ENCODE data around the gene NOTCH4.

NOTCH4 gene

DNA sequence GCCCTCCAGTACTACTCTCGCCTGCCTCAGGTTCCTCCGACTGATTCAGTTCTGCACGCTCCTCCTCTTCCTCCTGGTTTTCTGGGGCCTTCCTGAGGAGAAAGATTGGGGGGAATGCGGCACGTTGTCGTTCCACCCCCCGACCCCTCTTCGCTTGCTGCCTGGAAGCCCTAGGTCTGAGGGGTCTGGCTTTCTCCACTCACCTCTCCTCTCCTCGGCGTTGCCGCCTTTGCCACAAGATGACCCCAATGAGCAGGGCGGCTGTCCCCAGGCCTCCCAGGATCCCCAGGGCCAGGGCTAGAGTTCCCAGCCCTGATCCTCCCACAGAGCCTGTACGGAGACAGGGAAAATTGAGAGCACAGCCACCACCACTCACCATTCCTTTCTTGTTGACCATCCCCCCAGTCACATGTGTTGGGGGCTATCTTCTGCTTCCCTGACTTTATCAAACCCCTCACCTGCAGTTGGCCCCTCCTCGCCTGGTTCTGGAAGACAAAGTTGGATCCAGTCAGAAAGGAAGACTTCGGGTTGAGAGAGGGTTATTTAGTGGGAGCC is 42.6 kb downstream of the NOTCH4 start:
- no peak for DNase-seq (ENCODE audit: low read depth)

DNA sequence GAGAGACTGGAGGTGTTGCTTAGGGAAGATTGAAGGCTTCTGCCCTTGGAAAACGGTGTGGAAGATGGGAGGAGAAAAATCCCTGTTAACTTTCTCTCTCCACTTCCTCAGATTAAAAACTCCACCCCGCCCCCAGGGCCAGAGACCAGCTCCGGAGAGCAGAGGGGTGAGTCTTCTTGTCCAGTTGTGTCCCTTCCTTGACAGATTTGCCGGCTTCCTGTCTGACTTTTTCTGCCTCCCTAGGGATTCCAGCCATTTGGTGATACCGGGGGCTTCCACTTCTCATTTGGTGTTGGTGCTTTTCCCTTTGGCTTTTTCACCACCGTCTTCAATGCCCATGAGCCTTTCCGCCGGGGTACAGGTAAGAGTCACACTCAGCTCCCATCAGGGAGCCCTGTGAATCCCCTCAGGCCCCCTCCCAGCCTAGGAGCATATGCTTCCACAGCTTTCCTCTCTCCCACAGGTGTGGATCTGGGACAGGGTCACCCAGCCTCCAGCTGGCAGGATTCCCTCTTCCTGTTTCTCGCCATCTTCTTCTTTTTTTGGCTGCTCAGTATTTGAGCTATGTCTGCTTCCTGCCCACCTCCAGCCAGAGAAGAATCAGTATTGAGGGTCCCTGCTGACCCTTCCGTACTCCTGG is 44.0 kb downstream of the NOTCH4 start:
- no peak for DNase-seq (ENCODE audit: low read depth)

DNA sequence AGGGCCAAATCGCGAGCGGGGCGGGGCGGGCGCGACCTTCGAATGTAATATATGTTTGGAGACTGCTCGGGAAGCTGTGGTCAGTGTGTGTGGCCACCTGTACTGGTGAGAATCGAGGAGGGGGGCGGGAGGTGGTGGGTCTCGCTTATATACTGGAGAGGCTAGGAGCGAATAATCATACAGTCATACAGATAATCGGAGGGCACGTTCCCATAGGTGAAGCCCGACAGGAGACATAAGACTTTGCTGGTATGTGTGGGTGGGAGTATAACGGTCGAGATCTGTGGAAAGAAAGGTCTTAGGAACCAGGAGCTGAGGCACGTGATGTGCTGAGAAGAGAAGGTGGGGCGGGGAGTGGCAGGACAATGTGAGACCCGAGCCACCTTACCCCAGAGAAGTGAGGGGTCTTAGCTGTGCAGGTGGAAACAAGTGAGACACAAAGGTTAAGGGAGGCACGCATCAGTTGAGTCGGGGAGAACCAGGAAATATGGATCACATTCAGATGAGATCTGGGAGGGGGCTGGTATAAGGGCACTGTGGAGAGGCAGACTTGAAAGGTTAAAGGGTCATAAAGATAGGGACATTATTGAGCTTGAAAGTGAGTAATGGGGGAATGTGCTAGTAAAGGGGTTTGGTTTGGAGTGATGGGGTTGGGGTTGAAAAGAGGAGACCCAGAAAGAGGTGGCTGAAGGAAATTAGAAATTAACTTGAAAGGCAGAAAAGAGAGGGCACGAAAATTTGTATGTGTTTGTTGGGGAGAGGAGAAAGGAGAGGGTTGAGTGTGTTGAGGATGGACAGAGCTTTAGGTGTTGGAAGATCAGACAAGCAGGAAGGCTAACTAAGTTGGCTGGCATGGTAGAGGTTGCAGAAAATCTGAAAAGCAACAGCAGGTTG is 45.1 kb downstream of the NOTCH4 start:
- DNase-seq (ENCODE audit: low read depth), result no peak

DNA sequence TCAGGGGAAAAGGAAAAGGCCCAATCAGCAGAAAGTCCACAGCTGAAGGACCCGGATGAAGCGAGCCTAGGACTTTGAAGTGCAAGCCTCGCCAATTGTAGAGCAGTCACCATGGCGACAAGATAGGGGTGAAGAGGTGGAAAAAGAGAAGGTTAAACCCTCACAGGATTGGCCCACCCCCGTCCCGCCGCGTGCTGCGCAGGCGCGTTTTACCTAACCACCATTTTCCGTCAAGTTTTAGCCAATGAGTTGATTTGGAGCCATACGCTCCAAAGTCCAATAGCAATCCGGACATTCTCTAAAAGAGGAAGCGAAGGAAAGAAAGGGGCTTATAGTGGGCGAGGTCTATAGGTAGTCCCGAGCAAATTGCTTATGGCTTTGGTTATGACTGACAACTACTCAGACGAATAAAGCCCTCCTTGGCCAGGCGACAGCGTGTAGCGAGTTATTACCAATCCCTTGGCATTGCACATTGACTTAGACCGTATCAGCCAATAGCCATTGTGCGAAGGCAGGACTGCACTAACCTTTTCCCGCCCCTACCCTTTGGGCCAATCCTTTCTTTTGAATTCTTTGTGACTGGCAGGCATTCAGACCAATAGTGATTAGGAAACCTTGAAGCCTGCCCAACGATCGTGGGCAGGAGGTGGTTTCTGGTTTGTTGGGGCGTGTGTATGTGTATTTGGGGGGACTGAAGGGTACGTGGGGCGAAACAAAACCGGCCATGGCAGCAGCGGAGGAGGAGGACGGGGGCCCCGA is 45.9 kb downstream of the NOTCH4 start, which contains the start of gene RNF5:
RNF5 (plus strand) TSS at position 618 of the 759 bp plus-strand sequence; CDS start at position 725, 107 bp downstream.
- peak; percentile 95 for DNase-seq (ENCODE audit: low read depth)

DNA sequence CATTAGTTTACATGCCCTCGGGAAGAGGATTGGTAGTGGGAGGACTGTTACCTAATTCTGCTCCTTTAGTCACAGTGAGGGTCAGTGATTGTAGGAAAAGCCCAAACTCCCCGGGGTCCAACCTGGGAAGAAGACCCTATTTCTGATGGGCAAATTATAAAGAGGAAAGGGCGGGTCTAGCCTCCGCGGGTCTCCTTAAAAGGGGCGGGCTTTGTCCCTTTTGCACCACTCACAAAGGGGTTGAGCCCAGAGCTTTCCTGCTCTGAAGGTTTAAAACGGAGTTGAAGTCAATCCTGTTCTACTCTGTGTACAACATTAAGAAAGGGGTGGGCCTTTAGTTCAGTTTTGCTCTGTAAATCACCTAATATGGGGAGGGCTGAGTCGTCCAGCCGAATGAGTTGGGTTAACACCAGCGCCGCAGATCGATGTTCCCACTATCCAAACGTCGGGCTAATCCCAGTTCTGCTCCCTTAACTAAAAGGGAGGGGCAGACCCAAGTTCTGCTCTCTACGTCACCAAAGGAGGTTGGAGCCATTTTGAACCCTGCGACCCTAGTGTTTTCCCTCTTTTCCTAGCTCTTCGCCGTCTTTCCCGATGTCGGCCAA is 46.6 kb downstream of the NOTCH4 start:
- DNase-seq (ENCODE audit: low read depth), result no peak

DNA sequence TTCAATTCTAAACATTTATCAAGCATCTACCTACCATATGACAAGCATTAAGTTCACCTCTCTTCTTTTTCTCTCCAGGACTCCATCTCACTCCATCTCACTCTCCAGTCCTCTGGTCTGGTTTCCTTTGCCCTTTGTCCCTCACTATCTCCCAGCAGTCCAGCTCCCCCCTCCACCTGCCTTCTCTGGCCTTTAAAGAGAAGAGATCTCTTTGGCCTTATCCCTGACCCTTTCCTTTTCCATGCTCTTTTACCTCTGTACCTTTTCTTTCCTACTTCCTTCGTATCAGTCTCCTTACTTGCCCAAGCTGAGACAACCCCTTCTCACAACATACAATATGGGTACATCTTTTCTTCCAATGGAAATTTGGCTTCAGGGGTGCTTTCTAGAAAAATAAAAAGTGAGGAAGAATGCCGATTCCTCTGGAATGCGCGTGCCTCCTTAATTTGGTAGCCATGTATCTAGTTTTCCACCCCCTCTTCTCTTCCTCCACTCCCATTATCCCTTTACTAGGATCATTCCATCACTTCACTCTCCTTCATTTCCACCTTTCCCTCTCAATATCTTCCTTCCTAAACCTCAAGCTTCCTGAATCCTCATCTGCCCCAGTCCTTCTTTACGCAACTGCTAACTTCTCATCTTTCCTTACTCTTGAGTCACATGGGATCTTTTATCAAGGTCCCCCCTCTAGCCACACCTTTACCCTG is 47.2 kb downstream of the NOTCH4 start:
- no peak for DNase-seq (ENCODE audit: low read depth)

DNA sequence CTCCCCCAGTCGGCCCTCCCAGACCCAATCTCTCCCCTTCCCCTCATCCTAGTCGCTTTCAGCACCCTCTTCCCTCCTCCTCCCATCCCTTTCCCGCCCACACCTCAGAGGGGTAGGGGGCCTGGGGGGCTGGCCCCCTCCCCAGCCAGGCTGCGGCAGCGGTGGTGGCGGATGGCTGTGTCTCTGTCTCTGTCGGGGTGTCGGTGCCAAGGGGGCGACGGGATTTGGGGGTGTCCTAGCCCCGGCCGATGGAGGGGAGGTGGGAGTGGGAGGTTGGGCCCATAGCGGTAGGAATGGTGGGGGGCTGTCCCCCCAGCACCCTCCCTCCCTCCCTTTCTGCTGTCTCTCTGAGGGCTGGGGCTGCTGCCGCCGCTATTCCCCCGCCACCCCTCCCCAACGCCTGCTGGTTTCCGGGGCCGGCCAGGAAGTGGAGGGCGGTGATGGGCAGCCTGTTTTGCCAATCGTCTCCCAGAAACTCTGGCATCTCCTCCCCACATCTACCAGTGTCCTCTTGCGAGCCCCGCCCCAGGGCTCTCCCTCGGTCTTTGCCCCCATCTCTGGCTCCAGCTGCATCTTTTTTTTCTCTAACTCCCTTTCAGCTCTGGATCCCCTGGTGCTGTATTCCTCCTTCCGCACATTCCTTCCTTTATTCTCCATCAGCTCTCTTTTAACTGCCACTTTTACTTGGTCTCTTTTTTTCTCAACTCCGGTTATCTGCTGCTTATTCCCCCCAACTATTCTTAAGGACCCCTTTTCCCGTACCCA is 48.0 kb downstream of the NOTCH4 start, which contains the start of gene AGPAT1:
AGPAT1 (minus strand) TSS at position 374 of the 765 bp plus-strand sequence. CDS start 4,588 bp downstream, outside the sequence.
- peak; percentile 93 for DNase-seq (ENCODE audit: low read depth)

DNA sequence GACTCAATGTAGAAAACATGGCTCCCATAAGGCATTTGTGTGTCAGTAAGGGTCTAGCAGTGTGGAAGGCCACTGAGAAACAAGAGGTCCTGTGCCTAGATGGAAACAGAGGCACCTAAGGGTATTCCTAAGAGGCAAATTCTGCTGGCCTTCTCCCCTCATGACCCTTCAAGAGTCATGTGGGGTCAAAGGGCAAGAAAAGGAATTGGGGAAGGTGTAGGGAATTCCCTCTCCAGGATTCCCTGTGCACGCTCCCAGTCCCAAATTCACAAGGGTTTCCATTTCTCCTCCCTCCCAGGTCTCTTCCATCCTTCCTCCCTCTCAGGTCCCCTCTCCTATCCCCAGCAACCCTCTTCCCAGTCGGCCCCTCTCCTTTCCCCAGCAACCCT is 48.6 kb downstream of the NOTCH4 start:
- DNase-seq (ENCODE audit: low read depth), result no peak

DNA sequence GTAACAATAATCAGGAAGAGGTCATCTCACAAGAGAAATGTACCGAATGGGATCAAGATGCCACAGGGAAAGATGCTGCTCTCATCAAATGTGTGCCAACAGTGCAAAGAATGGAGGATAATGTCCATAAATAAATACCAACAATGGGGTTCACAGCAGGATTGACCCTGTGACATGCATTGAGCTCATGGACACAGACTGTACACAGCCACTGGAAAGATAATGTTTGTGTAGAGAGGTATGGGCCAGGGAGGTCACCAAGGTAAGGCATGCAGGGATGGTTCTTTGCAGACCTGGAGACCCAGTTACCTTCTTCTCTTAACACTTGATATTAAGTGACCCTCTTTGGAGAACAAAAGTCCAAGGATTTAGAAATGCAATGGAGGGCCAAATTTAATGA is 49.5 kb downstream of the NOTCH4 start:
- DNase-seq (ENCODE audit: low read depth), result no peak

DNA sequence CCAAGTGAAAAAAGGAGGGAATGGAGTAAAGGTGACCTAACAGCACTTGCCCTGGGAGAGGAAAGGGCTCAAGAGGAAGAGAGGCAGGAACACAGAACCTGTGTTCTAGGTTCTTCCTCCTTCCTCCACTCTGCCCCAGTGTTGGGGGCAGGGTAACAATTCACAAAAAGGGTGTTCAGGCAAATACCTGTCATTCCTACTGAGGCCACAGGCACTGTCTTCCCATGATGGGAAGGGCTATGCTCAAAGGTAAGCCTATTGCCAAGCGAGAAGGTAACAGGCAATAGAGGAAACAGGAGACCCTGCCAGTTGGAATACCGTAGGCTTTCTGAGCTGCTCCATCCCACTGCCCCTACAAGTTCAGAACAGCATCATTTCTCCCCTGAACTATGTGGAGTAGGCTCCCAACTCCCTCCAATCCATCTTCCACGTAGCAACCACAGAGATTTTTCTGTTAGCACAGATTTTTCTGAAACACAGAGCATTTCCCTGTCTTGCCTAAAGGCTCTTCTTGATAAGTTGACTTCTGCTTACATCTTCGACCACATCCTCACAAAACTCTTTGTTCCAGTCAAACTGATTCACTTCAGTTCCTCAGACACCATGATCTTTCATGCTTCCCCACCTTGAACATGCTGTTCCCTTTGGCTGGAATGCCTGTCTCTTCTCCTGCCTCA is 50.7 kb downstream of the NOTCH4 start:
- DNase-seq (ENCODE audit: low read depth), result no peak

DNA sequence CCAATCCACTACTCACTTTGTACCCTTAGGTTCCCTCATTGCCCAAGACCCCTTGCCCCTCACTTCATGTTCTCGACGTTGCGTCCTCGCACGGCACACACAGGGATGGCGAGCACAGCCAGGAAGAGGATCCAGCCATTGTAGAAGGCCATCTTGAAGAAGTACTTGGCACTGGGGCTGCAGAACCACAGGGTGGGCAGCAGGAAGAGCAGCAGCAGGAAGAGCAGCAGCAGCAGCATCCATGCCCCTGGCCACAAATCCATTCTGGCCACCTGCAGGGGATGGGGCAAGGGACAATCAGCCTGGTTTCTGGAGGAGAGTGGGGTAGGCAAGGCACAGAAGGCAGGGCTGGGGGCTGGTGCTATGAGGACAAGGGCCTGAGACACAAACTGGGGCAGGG is 52.6 kb downstream of the NOTCH4 start:
- DNase-seq (ENCODE audit: low read depth), result no peak

DNA sequence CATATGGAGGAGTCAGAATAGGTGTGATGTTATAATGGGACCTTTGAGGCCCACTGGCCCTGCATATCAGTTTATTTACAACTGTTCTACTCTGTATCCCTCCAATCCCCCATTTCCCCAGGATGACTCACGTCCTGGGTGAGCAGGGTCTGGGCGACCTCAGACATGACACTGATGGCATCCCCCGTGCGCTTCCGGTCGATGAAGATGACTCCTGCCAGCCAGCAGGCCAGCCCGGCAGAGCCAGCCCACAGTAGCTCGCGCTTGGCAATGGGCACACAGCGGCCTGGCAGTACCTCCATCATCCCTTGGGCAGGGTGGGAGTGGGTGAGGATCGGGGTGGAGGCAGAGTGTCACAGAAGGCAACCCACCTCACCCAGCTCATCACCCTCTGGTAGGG is 53.6 kb downstream of the NOTCH4 start:
- DNase-seq (ENCODE audit: low read depth), result no peak

DNA sequence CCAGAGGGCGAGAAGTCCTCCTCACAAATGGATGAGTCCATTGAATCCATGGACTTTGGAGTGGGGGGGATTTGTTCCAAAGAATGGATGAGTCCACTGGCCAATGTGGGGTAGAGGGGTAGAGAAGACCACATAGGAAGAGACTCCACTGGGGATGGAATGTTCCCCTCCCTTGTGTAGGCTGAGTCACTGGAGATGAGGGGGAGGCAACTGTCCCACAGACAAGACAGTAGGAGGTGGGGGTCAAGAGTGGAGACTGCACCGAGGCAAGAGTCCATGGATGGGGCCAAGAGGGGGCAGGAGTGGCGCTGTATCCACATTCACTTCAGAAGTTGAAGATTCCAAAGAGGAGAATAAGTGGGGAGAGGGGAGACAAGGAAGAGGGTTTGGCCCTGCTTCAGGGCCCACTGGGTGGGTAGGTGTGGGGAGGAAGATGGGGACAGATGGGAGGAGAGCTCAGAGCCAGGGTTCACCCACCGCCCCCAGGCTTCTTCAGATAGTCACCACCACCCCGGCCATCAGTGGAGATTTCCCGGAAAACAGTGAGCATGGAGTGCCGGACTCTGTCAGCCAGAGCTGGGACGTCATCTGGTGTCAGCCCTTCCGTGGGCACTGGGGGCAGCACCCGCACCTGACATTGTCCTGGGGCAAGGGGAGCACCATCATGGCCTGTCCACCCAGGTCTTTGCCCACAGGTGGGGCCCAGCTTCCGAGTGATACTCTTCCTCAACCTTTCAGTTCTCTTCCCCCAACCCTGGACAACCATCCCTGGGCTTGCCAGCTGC is 54.9 kb downstream of the NOTCH4 start:
- no peak for DNase-seq (ENCODE audit: low read depth)

DNA sequence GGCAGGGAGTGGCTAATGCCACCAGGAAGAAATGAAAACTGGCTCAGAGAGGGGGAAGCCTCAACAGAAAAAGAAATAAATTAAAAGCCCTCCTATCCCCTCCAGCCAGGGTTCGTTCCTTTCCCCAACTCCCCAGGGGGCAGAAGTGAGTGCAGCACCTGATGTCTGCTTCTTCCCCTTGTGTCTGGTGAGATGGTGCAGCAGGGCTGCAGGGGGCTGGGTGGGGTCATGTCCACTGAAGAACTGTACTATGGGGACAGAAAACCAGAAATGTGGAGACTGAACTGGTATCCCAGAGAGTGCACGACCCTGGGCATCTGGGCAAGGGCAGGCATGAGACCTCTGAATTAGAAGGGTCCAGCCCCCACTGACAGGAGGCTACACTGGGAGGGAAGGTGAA is 55.5 kb downstream of the NOTCH4 start:
- DNase-seq (ENCODE audit: low read depth), result no peak

DNA sequence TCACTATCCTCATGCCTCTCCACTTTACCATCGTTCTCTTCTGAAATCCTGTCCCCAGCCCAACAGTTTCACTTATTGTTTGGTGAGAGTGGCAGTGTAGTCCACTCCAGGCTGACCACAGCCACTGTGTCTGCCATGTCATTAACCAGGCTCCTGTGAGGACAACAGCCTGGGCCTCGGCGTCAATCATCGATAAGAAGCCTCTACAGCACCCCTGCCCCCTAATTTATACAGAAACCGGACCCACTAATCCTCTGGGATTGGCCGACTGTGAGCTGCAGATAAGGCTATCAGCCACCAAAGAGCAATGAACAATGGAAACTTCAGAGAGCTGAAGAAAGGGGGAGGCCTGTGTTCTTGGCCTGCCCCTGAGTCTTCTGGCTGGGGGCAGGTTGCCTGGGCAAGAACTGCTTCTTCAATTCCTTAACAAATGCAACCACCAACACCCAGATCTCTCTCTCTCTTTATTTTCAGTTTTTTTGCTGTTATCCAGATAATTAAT is 56.1 kb downstream of the NOTCH4 start:
- DNase-seq (ENCODE audit: low read depth), result no peak

DNA sequence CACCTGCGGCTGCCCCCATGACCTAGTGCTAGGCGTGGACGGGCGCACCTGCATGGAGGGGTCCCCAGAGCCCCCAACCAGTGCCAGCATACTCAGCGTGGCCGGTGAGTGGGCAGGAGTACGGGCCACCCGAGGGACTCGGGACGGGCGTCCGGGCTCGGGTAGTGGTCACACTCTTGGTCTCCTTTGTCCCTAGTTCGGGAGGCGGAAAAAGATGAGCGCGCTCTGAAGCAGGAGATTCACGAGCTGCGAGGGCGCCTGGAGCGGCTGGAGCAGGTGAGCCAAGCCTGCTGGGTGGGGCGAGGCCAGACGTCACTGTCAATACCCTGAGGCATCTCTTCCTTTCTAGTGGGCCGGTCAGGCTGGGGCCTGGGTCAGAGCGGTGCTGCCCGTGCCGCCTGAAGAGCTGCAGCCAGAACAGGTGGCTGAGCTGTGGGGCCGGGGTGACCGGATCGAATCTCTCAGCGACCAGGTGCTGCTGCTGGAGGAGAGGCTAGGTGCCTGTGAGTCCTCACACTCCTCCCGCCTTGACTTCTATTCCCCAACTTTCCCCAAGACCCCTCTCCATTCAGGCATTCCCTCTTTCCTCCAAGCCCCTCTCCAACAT is 56.6 kb downstream of the NOTCH4 start:
- DNase-seq (ENCODE audit: low read depth), result no peak

DNA sequence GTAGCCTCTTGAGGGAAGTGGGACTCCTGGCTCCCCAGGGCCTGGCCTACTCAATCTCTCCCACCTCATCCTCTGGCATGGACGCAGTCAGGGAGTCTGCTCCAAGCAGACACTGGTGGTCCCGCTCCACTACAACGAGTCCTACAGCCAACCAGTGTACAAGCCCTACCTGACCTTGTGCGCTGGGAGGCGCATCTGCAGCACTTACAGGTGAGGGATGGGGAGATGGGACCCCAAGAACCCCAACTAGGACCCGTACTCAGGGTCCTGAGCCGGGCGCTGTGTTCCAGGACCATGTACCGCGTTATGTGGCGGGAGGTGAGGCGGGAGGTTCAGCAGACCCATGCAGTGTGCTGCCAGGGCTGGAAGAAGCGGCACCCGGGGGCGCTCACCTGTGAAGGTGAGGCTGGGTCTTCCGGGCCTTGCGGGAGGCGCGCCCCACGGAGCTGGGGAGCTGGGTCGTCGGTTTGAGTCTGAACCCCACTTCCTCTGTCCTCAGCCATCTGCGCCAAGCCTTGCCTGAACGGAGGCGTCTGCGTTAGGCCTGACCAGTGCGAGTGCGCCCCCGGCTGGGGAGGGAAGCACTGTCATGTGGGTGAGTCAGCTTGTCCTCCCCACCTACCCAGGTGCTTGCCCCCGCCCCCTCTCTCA is 57.3 kb downstream of the NOTCH4 start:
- DNase-seq (ENCODE audit: low read depth), result no peak

DNA sequence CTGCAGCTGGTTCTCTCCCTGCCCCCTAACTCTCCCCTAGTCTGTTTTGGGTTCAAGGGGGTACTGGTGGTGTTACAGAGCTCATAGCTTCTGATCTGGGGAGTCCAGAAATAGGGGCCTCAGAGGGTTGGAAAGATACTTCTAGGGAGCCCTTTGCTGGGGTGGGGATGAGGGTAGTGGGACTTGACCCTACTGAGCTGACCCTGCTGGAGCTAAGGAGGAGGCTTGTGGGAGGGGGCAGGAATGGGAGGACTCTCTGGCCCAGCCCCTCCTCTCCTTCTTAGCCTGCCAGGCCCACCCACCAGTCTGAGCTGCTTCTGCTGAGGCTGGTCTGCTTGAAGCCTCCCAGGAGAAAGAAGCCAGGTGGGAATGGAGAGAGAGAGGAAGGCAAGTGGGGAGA is 59.6 kb downstream of the NOTCH4 start, which contains the start of gene EGFL8:
EGFL8 (plus strand) TSS at position 301 of the 400 bp plus-strand sequence. CDS start 1,571 bp downstream, outside the sequence.
- DNase-seq (ENCODE audit: low read depth), result no peak
